Common myeloid progenitor, CD34-positive (primary cell): ENCODE data around the gene AGPAT3.
A peak's percentile ranks its signal among the peaks of the same experiment; 100 is the strongest.

ENCODE experiments used
- CTCF ChIA-PET: fragments of 350-600 bp; sonication (Branson Sonifier 250); formaldehyde crosslinking; loops from one replicate; lab custom pipeline; 2021; ENCODE audit warnings: antibody characterized with exemption; lab: Charles Lee
- POLR2A ChIA-PET: fragments of 350-600 bp; sonication (Branson Sonifier 250); formaldehyde crosslinking; loops from one replicate; lab custom pipeline; 2021; ENCODE audit warnings: antibody characterized with exemption; lab: Charles Lee
- DNase-seq, 3 donors: peaks; one replicate each; pipeline versions ENCODE4 v3.0.0 to v3.0.0-alpha.2; 2013
- H3K27ac ChIP-seq, 2 experiments: 1 replicate in 1 of 2; 2 replicates in 1 of 2; pipeline ENCODE4 v1.7.0; 2013; ENCODE audit warnings: inconsistent platforms in 2 of 2, low read length in 2 of 2, mild to moderate bottlenecking in 2 of 2, low read depth in 1 of 2, moderate library complexity in 1 of 2; ENCODE audit not compliant: severe bottlenecking in 2 of 2, insufficient read depth in 1 of 2, poor library complexity in 1 of 2
- H3K27me3 ChIP-seq, 5 experiments: replicated peaks in 2 of 5; 1 replicate in 3 of 5; 2 replicates in 2 of 5; pipeline versions ENCODE4 v1.6.1 to v1.7.0; 2013; ENCODE audit warnings: low read length in 4 of 5, mild to moderate bottlenecking in 2 of 5, moderate library complexity in 2 of 5, inconsistent platforms in 1 of 5; ENCODE audit not compliant: insufficient read depth in 5 of 5, control insufficient read depth in 4 of 5
- H3K36me3 ChIP-seq, 4 experiments: 1 replicate in 2 of 4; 2 replicates in 2 of 4; pipeline versions ENCODE4 v1.6.1 to v1.7.0; 2013; ENCODE audit warnings: low read length in 3 of 4, control low read depth in 1 of 4, mild to moderate bottlenecking in 1 of 4; ENCODE audit not compliant: control insufficient read depth in 4 of 4, insufficient read depth in 4 of 4
- H3K4me1 ChIP-seq, 4 experiments: 1 replicate in 3 of 4; 2 replicates in 1 of 4; pipeline versions ENCODE4 v1.6.1 to v1.7.1; 2013; ENCODE audit warnings: low read length in 3 of 4, mild to moderate bottlenecking in 3 of 4, control low read depth in 1 of 4, inconsistent platforms in 1 of 4, moderate library complexity in 1 of 4; ENCODE audit not compliant: control insufficient read depth in 4 of 4, insufficient read depth in 4 of 4; ENCODE audit errors: control extremely low read depth in 1 of 4
- H3K4me3 ChIP-seq, 7 experiments: 1 replicate in 4 of 7; 2 replicates in 3 of 7; pipeline versions ENCODE4 v1.5.1 to v1.7.0; 2013; ENCODE audit warnings: mild to moderate bottlenecking in 7 of 7, low read length in 6 of 7, moderate library complexity in 6 of 7, inconsistent platforms in 2 of 7, low read depth in 2 of 7, control low read depth in 1 of 7; ENCODE audit not compliant: insufficient read depth in 4 of 7, control insufficient read depth in 1 of 7; ENCODE audit errors: extremely low read depth in 1 of 7
- H3K9me3 ChIP-seq, 5 experiments: 1 replicate in 4 of 5; 2 replicates in 1 of 5; pipeline versions ENCODE4 v1.6.1 to v1.7.1; 2013; ENCODE audit warnings: low read length in 4 of 5, mild to moderate bottlenecking in 2 of 5, inconsistent platforms in 1 of 5, low read depth in 1 of 5, moderate library complexity in 1 of 5; ENCODE audit not compliant: control insufficient read depth in 4 of 5, insufficient read depth in 2 of 5; ENCODE audit errors: control extremely low read depth in 1 of 5
- WGBS: methylation state at CpG from one replicate; pipeline ENCODE4 v1.1.5; 2013; ENCODE audit not compliant: insufficient coverage; 5-methylcytosine and 5-hydroxymethylcytosine counted together

Gene AGPAT3

GRCh38 chr21:43834146-43834905 is 30.7 kb upstream of the AGPAT3 start:
- ChIA-PET CTCF (interaction anchor here (0.7 to 1.8 kb wide), 10 partner anchors 11 to 104 kb away, joined by 3 to 5 read pairs (median 3); no protein-coding TSS in a partner anchor), POLR2A (interaction anchor here (1.5 kb wide), 1 partner anchor 39 kb away, joined by 5 read pairs; no protein-coding TSS in a partner anchor)
- 21% methylated on average over 21 of the region's 30 CpGs for WGBS
- H3K36me3 ChIP-seq: no peaks in the 10 kb centered on the region
- peaks cover 0 to 5% (median 3%) of the 10 kb centered on the region in 5 experiments for H3K9me3 ChIP-seq
- H3K4me1 ChIP-seq: peaks cover 0 to 33% (median 28%) of the 10 kb centered on the region in 4 experiments
- no peak overlapping the region for H3K27ac ChIP-seq
- DNase-seq: peak; percentile 57 to 92 (median 87)
- H3K27me3 ChIP-seq: peaks cover 0 to 12% (median 0%) of the 10 kb centered on the region in 5 experiments
- H3K4me3 ChIP-seq: peak overlapping the region in 6 of 7 experiments; percentile 19 to 58 (median 35)

DNA sequence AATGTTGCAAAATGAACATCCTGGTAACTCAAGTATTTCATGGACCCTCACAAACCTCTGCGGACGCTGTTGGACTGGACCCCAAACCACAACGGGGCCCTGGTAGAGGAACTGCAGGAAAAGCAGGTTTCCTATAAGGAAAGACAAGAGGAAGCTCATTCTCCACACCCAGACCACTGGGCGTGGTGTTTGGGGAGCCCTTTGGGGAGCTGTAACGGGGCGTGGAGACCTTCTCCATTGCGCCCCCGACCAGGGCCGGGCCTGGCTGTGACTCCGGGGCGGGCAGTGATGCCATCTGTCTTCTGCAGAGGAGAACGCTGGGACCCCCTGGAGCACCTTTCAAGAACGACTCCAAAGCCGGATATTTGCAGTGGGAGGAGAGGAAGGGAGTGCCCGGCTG is 30.0 kb upstream of the AGPAT3 start:
- no peak overlapping the region for H3K27ac ChIP-seq
- WGBS: 1% methylated on average over 11 of the region's 15 CpGs
- H3K27me3 ChIP-seq: peaks cover 0 to 12% (median 0%) of the 10 kb centered on the region in 5 experiments
- H3K4me1 ChIP-seq: peaks cover 0 to 30% (median 26%) of the 10 kb centered on the region in 4 experiments
- H3K9me3 ChIP-seq: peaks cover 0 to 5% (median 3%) of the 10 kb centered on the region in 5 experiments
- H3K4me3 ChIP-seq: peak overlapping the region in 6 of 7 experiments; percentile 20 to 58 (median 46)
- ChIA-PET CTCF (interaction anchor here (0.7 to 2.1 kb wide), 9 partner anchors 9 to 104 kb away, joined by 3 to 7 read pairs (median 3); no protein-coding TSS in a partner anchor), POLR2A (interaction anchor here (1.5 kb wide), 1 partner anchor 38 kb away, joined by 5 read pairs; no protein-coding TSS in a partner anchor)
- peak in 2 of 3 donors; percentile 35 to 45 for DNase-seq
- H3K36me3 ChIP-seq: no peaks in the 10 kb centered on the region

DNA sequence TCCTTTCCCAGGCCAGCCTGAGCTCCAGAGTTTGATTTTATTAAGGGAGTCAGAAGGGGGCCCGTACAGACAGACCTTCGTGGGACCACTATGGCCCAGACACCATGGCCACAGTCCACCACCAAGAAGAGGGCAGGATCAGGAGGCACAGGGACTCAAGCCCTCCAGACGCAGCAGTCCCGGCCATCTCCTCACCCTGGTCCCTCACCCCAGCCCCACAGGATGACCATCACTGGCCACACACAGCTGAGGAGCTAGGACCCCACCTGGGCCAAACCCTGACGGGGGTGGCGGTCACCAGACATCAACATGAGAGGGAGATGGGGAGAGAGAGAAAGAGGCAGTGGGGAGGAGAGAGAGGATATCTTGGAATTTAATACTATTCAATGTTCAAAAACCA is 29.2 kb upstream of the AGPAT3 start:
- ChIA-PET CTCF (interaction anchor here (1.2 to 2.1 kb wide), 6 partner anchors 9 to 103 kb away, joined by 3 to 7 read pairs (median 4); no protein-coding TSS in a partner anchor), POLR2A (interaction anchor here (0.6 to 1.2 kb wide), 2 partner anchors 10 to 179 kb away, joined by 3 read pairs; no protein-coding TSS in a partner anchor)
- Histone ChIP-seq H3K27ac (no peak overlapping the region), H3K4me3 (peak overlapping the region in 4 of 7 experiments; percentile 20 to 55 (median 46)), H3K27me3 (peaks cover 0 to 8% (median 0%) of the 10 kb centered on the region in 5 experiments), H3K4me1 (peaks cover 0 to 30% (median 26%) of the 10 kb centered on the region in 4 experiments), H3K36me3 (no peaks in the 10 kb centered on the region), H3K9me3 (peaks cover 0 to 5% (median 3%) of the 10 kb centered on the region in 5 experiments)
- 90% methylated on average over 2 of the region's 6 CpGs for WGBS
- no peak for DNase-seq

- POLR2A ChIA-PET: interaction anchor here (1.2 kb wide), 1 partner anchor 9 kb away, joined by 3 read pairs; no protein-coding TSS in a partner anchor
- H3K9me3 ChIP-seq: peaks cover 0 to 5% (median 3%) of the 10 kb centered on the region in 5 experiments
- H3K4me3 ChIP-seq: no peak overlapping the region
- DNase-seq: no peak
- WGBS: 86% methylated on average over 2 of the region's 6 CpGs
- no peak overlapping the region for H3K27ac ChIP-seq
- H3K27me3 ChIP-seq: peaks cover 0 to 8% (median 0%) of the 10 kb centered on the region in 5 experiments
- H3K36me3 ChIP-seq: no peaks in the 10 kb centered on the region
- H3K4me1 ChIP-seq: peaks cover 0 to 30% (median 26%) of the 10 kb centered on the region in 4 experiments
- CTCF ChIA-PET: interaction anchor here (1.3 to 2.1 kb wide), 4 partner anchors 10 to 30 kb away, joined by 3 to 7 read pairs (median 4); no protein-coding TSS in a partner anchor
These were observed 28.4 kb upstream of the AGPAT3 start for GRCh38 chr21:43836616-43837015.

GRCh38 chr21:43840259-43840658 is 24.8 kb upstream of the AGPAT3 start:
- peaks cover 0 to 4% (median 0%) of the 10 kb centered on the region in 5 experiments for H3K27me3 ChIP-seq
- ChIA-PET CTCF (no interaction called here), POLR2A (interaction anchor here (0.7 kb wide), 1 partner anchor 13 kb away, joined by 3 read pairs; no protein-coding TSS in a partner anchor)
- no CpG with 5 or more reads among the region's 3 CpGs for WGBS
- no peaks in the 10 kb centered on the region for H3K36me3 ChIP-seq
- H3K4me1 ChIP-seq: peaks cover 0 to 17% (median 13%) of the 10 kb centered on the region in 4 experiments
- DNase-seq: no peak
- no peaks in the 10 kb centered on the region for H3K9me3 ChIP-seq
- H3K27ac ChIP-seq: no peak overlapping the region
- no peak overlapping the region for H3K4me3 ChIP-seq

GRCh38 chr21:43842742-43843141 is 22.3 kb upstream of the AGPAT3 start:
- peak in 2 of 3 donors; percentile 73 to 81 for DNase-seq
- 0% methylated on average over 1 of the region's 2 CpGs for WGBS
- H3K27me3 ChIP-seq: no peaks in the 10 kb centered on the region
- H3K27ac ChIP-seq: no peak overlapping the region
- CTCF ChIA-PET: interaction anchor here (0.9 kb wide), 1 partner anchor 30 kb away, joined by 5 read pairs; no protein-coding TSS in a partner anchor
- H3K4me1 ChIP-seq: peaks cover 0 to 8% (median 3%) of the 10 kb centered on the region in 4 experiments
- H3K9me3 ChIP-seq: peaks cover 0 to 3% (median 0%) of the 10 kb centered on the region in 5 experiments
- POLR2A ChIA-PET: no interaction called here
- no peaks in the 10 kb centered on the region for H3K36me3 ChIP-seq
- peak overlapping the region in 1 of 7 experiments; percentile 6 for H3K4me3 ChIP-seq
